LoVo (cell line): ENCODE results near the gene SLC25A12.
"Not testable (repeated sequence)": the region's sequence is repeated elsewhere in the genome, so short reads cannot be mapped to it uniquely, and the experiment has no call there.

Experiments used
- DNase-seq: peaks from one replicate; pipeline ENCODE4 v3.0.0-alpha.2; 2016; ENCODE audit warnings: low spot score

SLC25A12 gene

DNA sequence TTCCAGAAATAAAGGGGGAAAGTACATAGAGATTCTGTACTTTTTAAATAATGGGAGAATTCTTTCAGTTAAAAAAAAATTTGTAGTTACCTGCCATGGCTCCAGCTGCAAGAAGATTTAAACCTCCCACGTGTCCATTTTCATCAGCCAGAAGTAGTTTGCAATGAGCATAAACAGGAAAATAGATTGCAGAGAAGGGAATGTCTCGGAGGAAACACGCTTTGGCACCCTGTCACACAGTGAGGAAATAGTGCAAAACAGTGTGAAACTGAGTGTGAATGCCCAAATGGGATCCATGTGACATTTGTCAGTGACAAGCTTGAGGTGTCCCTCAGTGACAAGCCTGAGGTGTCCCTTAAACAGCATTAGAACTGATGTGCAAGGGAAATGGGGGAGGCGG, 102.7 kb downstream of the SLC25A12 start:
- no peak for DNase-seq

DNA sequence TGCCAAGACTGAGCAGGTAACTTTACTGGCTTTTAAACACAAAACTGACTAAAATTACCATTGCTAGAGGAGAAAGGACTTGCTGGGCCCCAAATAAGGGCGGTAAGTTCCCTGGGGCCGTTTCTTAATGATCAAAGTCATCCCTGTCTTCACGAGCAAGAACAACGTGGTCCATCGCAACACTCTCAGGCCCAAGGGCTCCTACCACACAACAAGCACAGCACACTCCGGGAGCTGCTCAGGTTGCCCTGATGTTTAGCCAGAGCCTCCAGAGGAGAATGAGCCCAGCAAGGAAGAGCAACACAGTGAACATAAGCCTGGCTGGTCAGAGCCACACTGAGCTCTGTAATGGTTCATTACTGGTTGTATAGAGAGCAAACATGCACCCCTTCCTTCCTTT, 104.1 kb downstream of the SLC25A12 start:
- DNase-seq, result no peak

DNA sequence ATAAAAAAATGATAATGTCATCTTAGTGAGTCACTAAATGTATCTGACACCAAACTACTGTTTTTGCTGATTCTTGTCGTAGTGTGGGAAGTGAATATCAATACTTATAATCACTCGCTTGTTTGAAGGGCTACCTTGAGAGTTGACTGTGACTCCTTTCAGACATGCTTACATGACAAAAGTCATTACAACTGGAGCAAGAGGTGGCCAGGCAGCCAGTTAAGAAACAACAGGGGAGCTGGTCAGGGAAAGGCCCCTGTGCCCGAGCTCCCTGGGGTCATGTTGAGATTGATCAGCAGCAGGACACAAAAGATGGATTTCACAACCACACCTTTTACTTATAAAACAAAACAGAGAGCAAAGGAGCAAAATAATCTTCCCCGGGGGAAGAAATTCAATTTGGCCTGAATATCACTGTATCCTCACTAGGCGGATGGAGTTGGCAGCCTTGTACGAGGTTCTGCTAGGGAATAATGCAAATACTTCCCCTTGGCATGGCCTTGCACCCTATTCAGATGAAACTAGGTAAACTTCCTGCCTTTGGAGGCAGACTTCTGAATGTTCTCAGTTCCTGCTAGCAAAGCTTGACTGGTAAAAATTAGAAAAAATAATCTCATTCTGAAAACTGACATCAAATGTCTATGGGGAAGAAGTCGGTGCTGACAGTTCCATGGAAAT, 105.6 kb downstream of the SLC25A12 start:
- DNase-seq, result no peak

DNA sequence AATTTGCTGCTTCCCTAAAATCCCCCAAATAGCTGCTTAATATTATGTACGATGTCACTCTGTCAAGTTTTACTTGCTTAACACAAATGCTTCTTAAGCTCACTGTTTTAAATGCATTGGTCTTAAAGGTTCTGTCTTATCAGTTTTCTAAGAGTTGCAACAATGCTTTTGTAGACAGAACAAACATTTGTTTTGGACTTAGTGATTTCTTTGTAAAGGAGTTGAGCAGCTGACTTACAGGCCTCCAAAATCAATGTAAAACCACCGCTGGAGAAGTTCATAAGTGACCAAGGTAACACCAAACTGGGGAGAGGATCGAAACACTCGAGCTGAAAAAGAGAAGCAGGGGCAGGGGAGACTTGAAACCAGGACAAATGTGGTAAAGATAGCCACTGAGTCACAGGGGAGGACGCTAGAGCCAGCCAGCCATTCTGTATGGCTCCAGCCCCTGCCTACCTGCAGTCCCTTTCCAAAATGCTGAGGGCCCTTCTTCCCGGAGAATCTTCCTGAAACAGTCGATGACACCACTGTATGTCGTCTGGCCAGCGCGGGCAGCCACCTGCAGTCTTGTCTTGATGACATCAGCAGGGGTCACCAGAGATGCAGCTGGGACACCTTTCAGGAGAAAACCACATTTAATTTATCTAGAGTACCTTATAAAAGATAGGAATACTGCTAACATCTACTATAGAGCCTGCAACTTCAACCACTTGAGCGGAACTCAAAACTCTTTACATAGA, 106.5 kb downstream of the SLC25A12 start:
- DNase-seq, result no peak

DNA sequence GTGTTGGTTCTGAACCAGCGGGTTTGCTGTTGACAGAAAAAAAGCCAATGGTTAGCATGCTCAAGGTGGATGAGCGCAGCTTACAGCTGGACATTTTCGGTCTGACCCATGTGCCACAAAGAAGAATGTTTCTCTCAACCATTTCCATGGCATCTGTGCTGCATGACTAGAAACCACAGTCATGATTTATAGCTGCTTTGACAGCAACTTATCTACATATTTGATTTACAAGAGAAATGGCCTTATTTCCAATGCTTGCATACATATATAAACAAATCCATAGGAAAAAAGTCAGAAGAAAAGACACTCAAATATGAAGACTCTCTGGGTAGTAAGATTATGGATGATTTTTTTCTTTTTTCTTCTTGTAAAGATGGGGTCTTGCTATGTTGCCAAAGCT, 108.6 kb downstream of the SLC25A12 start:
- no peak for DNase-seq

DNA sequence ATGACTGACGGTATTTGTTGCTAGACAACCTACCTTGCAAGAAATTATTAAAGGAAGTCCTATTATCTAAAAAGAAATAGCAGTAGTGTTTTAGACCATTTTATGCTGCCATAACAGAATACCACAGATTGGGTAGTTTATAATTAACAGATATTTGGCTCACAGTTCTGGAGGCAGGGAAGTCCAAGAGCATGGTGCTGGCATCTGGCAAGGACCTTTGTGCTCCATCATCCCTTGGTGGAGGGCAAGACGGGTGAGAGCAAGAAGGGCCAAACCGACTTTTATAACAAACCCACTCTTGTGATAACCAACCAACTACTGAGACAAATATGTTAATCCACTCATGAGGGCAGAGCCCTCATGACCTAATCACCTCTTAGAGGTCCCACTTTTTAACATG, 115.5 kb downstream of the SLC25A12 start:
- no peak for DNase-seq

DNA sequence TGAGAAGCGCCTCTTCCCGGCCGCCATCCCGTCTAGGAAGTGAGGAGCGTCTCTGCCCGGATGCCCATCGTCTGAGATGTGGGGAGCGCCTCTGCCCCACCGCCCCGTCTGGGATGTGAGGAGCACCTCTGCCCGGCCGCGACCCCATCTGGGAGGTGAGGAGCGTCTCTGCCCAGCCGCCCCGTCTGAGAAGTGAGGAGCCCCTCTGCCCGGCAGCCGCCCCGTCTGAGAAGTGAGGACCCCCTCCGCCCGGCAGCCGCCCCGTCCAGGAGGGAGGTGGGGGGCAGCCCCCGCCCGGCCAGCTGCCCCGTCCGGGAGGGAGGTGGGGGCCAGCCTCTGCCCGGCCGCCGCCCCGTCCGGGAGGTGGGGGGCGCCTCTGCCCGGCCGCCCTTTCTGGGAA, 119.5 kb downstream of the SLC25A12 start:
- DNase-seq, result not testable (repeated sequence)

DNA sequence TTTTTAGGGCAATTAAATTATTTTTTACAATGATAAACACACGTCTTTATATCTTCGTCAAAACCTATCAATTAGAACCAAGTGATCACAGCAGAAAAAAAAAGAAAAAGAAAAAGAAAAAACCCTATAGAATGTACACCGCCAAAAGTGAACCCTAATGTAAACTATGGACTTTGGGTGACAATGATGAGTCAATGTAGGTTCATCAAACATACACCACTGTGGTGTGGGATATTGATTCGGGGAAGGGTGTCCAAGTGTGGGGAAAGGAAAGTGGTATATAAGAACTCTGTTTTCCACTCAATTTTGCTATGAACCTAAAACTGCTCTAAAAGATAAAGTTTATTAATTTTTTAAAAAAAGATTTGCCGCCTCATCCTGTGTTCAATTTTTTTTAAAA, 121.7 kb downstream of the SLC25A12 start:
- no peak for DNase-seq

DNA sequence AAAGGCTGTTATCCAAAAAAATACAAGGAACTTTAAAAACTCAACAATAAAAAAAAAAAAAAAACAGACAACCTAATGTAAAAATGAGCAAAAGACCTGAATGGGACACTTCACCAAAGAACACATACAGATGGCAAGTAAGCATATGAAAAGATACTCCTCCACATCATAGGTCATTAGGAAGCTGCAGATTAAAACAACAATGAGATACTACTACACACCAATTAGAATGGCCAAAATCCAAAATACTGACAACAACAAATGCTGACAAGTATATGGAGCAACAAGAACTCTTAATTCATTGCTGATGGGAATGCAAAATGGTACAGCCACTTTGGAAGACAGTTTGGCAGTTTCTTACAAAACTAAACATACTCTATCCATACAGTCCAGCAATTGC, 122.6 kb downstream of the SLC25A12 start:
- no peak for DNase-seq

DNA sequence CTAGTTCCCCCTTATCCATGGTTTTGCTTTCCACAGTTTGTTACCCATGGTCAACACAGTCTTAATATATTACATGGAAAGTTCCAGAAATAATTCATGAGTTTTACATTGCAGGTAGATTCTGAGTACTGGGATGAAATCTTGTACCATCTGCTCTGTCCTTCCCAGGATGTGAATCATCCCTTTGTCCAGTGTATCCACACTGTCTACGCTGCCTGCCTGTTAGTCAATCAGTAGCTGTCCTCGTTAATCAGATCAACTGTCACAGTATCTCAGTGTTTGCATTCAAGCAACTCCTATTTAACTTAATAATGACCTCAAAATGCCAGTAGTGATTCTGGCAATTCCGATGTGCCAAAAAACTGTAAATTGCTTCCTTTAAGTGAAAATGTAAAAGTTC, 130.4 kb downstream of the SLC25A12 start:
- DNase-seq, result no peak

DNA sequence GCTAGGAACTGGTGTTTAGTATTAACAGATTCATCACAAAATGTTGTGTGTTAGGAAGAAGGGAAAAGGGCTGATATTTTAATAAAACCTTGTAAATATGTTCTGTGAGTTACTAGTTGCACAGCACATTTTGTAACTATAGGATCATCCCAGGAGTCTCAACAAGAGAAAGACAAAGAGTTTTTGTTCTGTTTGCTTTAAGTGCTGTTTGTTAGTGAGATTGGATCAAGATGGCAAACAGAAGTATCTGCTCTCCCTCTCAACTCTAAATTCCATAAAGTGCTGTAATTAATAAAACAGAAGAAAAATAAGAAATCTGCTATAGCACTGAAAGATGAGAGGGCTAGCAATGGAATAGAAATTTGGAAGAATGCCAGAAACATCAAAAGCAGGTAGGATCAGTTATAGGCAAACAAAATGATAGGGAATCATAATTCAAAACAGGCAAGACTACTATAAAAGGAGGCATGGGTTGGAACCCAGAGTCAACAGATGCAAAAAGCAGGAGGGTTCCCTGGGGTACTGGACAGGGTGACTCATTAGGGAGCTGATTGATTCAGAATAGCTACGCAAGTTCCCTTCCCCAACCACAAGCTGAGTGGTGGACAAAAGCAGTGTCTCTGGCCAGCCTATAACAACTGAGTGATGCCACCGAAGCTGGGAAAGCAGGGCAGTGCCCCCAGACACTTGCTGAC, 131.0 kb downstream of the SLC25A12 start:
- DNase-seq, result no peak

DNA sequence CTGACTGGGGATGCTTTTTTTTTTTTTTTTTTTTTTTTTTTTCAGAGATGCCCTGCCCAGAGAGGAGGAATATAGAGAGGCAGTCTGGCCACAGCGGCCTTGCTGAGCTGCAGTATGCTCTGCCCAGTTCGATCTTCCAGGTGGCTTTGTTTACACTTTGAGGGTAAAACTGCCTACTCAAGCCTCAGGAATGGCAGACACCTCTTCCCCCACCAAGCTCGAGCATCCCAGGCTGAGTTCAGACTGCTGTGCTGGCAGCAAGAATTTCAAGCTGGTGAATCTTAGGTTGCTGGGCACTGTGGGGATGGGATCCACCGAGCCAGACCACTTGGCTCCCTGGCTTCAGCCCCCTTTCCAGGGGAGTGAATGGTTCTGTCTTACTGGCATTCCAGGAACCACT, 132.9 kb downstream of the SLC25A12 start:
- not testable (repeated sequence) for DNase-seq

DNA sequence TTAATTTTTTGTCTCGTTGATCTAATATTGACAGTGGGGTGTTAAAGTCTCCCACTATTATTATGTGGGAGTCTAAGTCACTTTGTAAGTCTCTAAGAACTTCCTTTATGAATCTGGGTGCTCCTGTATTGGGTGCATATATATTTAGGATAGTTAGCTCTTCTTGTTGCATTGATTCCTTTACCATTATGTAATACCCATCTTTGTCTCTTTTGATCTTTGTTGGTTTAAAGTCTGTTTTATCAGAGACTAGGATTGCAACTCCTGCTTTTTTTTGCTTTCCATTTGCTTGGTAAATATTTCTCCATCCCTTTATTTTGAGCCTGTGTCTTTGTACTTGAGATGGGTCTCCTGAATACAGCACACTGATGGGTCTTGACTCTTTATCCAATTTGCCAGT, 135.3 kb downstream of the SLC25A12 start:
- DNase-seq, result not testable (repeated sequence)

DNA sequence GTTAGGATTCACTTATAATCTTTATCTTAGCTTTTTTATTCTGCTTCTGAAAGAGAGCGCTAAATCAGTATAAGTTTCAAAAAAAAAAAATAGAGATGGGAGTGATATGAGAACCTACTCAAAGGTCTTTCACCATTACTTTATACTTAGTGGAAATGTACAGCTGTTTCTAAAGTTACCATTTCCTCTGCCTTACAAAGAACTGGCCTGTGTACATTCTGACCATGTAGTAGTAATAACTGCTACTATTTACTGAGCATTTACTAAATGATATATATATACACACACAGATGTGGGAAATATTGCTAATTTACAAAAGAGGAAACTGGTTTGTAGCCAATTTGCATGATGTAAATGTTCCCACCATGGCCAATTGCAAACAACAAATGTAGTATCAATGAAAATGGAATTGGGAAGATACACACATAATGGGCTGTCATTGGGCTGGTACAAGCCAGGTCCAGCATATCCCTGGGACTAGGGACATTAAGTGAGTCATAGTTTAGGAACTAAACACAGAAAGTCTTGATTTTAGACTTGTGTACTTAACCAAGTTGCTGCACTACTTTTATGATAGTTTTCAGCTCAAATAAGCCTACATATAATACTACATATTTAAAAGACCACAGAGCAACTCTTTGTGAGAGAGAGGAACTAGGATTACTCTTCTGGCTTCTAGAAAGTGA, 139.6 kb downstream of the SLC25A12 start:
- no peak for DNase-seq

DNA sequence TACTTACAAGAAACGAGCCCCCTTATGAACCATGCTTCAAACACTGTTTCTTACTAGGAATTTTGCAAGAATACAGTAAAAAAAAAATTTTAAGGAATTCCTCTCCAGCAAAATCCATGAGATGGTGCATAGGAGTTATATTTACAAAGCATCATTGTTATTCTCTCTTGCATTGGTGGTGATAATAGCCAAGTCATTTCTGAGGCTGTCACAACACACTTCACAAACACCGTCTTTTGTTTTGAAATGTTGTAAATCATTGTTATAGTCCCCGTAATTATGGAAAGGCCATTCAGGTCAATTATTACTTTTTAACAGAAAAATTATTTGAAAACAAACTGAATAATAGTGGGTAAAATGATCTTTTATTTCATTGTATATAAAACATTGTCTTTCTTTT, 146.7 kb downstream of the SLC25A12 start:
- no peak for DNase-seq

DNA sequence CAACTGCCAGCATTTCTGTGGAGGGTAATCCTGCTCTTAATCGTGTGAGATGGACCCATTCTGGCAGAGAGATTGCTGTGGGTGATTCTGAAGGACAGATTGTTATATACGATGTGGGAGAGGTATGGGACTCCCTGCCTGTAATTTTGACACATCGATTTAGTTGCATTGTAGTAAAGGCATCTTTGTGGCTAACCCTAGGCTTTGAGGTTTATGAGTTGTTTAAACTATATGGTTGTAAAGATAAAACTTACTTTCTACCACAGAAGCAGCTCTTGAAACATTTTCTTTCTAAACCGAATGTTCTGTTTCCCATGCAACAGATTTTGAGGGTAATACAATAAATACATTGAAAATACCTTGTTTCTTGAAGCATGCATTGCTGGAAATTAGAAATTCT, 148.2 kb downstream of the SLC25A12 start:
- no peak for DNase-seq

DNA sequence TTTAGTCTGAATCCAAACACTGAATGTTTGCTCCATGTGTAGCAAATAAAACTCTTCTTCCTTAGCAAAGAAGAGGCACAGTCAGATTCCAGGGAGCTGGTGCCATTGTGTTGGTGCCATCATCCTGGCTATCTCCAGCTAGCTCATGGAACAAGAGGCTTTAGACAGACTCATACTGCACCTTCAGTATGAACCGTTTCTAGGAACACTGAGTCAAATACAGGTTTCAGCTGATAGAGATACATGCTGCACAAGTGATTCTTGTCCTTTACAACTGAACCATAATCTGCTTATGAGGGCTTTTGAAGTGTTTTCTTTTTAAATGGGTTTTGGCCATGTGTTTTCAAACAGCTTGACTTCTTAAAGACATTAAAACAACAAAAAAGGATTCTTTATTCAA, 148.9 kb downstream of the SLC25A12 start:
- DNase-seq, result no peak

DNA sequence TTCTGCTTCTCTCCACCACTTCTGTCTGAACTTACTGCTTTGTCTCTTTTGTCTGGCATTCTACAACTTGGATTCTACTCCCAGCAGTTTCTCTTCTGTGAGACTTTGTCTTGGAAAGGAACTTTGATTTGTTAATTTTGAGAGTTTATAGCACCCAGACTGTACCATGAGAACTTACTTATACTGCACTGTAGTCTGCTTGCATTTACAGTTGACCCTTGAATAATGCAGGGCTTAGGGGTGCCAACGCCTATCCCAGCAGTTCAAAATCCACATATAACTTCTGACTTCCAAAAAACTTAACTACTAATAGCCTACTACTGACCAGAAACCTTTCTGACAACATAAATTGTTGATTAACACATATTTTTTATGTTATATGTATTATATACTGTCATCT, 151.3 kb downstream of the SLC25A12 start:
- DNase-seq, result no peak

DNA sequence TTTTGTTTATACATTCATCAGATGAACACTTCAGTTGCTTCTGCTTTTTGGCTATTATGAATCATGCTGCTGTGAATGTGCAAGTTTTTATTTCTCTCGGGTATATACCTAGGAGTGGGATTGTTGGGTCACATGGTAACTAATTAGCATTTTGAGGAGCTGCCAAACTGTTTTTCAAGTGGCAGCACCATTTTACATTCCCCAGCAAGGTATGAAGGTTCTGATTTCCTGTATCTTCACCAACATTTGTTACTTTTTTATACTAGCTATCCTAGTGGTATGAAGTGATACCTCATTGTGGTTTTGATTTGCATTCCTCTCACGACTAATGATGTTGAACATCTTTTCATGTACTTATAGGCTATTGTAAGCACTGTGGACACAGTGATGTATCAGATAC, 152.9 kb downstream of the SLC25A12 start:
- no peak for DNase-seq

DNA sequence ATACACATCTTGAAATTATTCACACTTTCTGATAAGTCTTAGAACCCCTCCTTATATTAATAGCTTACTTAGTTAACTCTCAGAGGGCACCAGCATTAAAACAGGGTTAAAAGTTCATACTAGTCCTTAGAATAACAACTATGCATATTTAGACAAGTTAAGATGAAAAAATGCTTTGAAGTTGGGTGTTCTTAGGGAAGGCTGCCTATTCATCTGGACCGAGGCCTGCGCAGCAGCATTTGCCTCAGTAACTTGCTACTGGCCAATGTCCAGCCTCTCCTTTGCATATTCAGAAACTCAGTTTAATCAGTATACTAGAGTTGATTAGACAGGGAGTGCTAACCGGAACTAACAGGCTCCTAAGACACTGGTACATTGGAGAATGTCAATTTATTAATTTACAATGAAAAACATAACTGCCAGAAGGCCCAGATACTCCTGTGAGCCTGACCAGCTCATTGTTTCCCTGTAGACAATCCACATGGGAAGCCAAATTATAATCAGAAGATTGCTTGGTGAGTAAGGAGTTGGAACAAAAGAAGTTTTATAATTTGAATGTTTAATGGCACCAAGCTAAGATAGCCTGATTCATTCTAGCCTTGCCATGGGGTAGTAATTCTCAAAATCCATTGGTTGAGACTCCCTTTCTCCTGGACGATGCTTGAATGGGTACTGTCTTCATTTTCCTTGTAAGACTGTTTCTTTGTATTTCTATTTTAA, 157.9 kb downstream of the SLC25A12 start:
- DNase-seq, result no peak
